Neural cell (in vitro differentiated cells): Measurements from ENCODE around the gene TRIM15. TPM values are rescaled to one million over a fixed set of nuclear protein-coding genes. Genes with fewer than 3 reads are reported as not detected.

Source experiments
- H2AFZ ChIP-seq: fragments of 200-600, 300-800 bp; sonication (generic), shearing (Covaris generic); 2 replicates; pipeline ENCODE4 v1.6.0; 2014; ENCODE audit warnings: low read depth, mild to moderate bottlenecking, antibody characterized with exemption, low read length, moderate library complexity
- H3F3A ChIP-seq: fragments of 200-600 bp; shearing (Covaris generic); 2 replicates; pipeline ENCODE4 v1.6.1; 2016; ENCODE audit warnings: mild to moderate bottlenecking, moderate library complexity, mixed read lengths, antibody characterized with exemption, low read length; ENCODE audit not compliant: insufficient read depth, poor library complexity, severe bottlenecking
- H3K27ac ChIP-seq: fragments of 200-600, 300-800 bp; sonication (generic), shearing (Covaris generic); 2 replicates; pipeline ENCODE4 v1.5.1; 2014; ENCODE audit warnings: mild to moderate bottlenecking, low read length, moderate library complexity
- H3K27me3 ChIP-seq: fragments of 300-800, 200-600 bp; sonication (generic), shearing (Covaris generic); 2 replicates; pipeline ENCODE4 v1.6.0; 2014; ENCODE audit warnings: mild to moderate bottlenecking, low read depth, low read length, moderate library complexity; ENCODE audit not compliant: insufficient read depth
- H3K36me3 ChIP-seq: fragments of 300-800, 200-600 bp; sonication (generic), shearing (Covaris generic); 2 replicates; pipeline ENCODE4 v1.5.1; 2014; ENCODE audit warnings: mild to moderate bottlenecking, antibody characterized with exemption, low read length, moderate library complexity; ENCODE audit not compliant: insufficient read depth
- H3K4me2 ChIP-seq: fragments of 300-800, 200-600 bp; sonication (generic), shearing (Covaris generic); 2 replicates; pipeline ENCODE4 v1.6.0; 2014; ENCODE audit warnings: mild to moderate bottlenecking, low read length
- H3K4me3 ChIP-seq: fragments of 300-800, 200-600 bp; sonication (generic), shearing (Covaris generic); 2 replicates; pipeline ENCODE4 v1.5.1; 2014; ENCODE audit warnings: mild to moderate bottlenecking, low read length, moderate library complexity
- H3K79me2 ChIP-seq: fragments of 200-600 bp; shearing (Covaris generic); replicated peaks from 2 replicates; pipeline ENCODE4 v1.6.0; 2014; ENCODE audit warnings: mild to moderate bottlenecking, low read length, moderate library complexity; ENCODE audit not compliant: insufficient read depth
- H3K9ac ChIP-seq: fragments of 300-800, 200-600 bp; sonication (generic), shearing (Covaris generic); 2 replicates; pipeline ENCODE4 v1.6.1; 2016; ENCODE audit warnings: mild to moderate bottlenecking, low read length, mixed read lengths
- H3K9me2 ChIP-seq: fragments of 200-600 bp; shearing (Covaris generic); 2 replicates; pipeline ENCODE4 v1.6.1; 2016; ENCODE audit warnings: mild to moderate bottlenecking, low read length, mixed read lengths; ENCODE audit not compliant: insufficient read depth
- H3K9me3 ChIP-seq: fragments of 200-600, 300-800 bp; sonication (generic), shearing (Covaris generic); 2 replicates; pipeline ENCODE4 v1.6.1; 2016; ENCODE audit warnings: mild to moderate bottlenecking, mixed run types, low read length, moderate library complexity, mixed read lengths
- H4K20me1 ChIP-seq: fragments of 200-600 bp; shearing (Covaris generic); 2 replicates; pipeline ENCODE4 v1.6.1; 2016; ENCODE audit warnings: mild to moderate bottlenecking, mixed run types; ENCODE audit not compliant: insufficient read depth
- EP300 ChIP-seq: fragments of 450-650 bp; conservative IDR thresholded peaks from 2 replicates; pipeline ENCODE4 v1.6.1; 2014; ENCODE audit warnings: antibody characterized with exemption, mild to moderate bottlenecking, moderate library complexity; ENCODE audit not compliant: poor library complexity, severe bottlenecking
- EZH2 ChIP-seq: fragments of 200-600, 300-800 bp; shearing (Covaris generic), sonication (generic); IDR thresholded peaks from 2 replicates; pipeline ENCODE4 v1.6.1; 2014; ENCODE audit warnings: antibody characterized with exemption, low read length, borderline replicate concordance, mild to moderate bottlenecking; ENCODE audit not compliant: insufficient read depth, poor library complexity, severe bottlenecking
- MXI1 ChIP-seq: fragments of 450-650 bp; conservative IDR thresholded peaks from 2 replicates; pipeline ENCODE4 v1.6.1; 2014; ENCODE audit warnings: antibody characterized with exemption, mild to moderate bottlenecking; ENCODE audit not compliant: poor library complexity, severe bottlenecking
- POLR2AphosphoS5 ChIP-seq: IDR thresholded peaks from 2 replicates; pipeline ENCODE4 v1.6.1; 2012
- RAD21 ChIP-seq: fragments of 450-650 bp; conservative IDR thresholded peaks from 2 replicates; pipeline ENCODE4 v1.6.1; 2014; ENCODE audit warnings: antibody characterized with exemption, mild to moderate bottlenecking, moderate library complexity
- SMC3 ChIP-seq: fragments of 450-650 bp; conservative IDR thresholded peaks from 2 replicates; pipeline ENCODE4 v1.6.1; 2014; ENCODE audit warnings: antibody characterized with exemption, mild to moderate bottlenecking, moderate library complexity; ENCODE audit not compliant: poor library complexity
- TAF1 ChIP-seq: IDR thresholded peaks from 2 replicates; pipeline ENCODE4 v1.6.1; 2012; ENCODE audit warnings: low read depth
- polyA plus RNA-seq: library from polyadenylated mRNA; depleted of rRNA; stranded (reverse); fragments of >200 nt; gene quantifications from 2 replicates; pipeline ENCODE4 v1.2.3, GENCODE V29; 2014
- TF ChIP-seq, protein P1 (sequence below): IDR thresholded peaks from 2 replicates; pipeline ENCODE4 v1.6.1; 2012; ENCODE audit warnings: borderline replicate concordance
- TF ChIP-seq, protein P2 (sequence below): fragments of 450-650 bp; IDR thresholded peaks from 2 replicates; pipeline ENCODE4 v1.5.1; 2014; ENCODE audit warnings: antibody characterized with exemption, mild to moderate bottlenecking, moderate library complexity; ENCODE audit not compliant: poor library complexity, severe bottlenecking

The TRIM15 gene
- polyA plus RNA-seq, 1 donor from 2014 or later, result not detected

DNA sequence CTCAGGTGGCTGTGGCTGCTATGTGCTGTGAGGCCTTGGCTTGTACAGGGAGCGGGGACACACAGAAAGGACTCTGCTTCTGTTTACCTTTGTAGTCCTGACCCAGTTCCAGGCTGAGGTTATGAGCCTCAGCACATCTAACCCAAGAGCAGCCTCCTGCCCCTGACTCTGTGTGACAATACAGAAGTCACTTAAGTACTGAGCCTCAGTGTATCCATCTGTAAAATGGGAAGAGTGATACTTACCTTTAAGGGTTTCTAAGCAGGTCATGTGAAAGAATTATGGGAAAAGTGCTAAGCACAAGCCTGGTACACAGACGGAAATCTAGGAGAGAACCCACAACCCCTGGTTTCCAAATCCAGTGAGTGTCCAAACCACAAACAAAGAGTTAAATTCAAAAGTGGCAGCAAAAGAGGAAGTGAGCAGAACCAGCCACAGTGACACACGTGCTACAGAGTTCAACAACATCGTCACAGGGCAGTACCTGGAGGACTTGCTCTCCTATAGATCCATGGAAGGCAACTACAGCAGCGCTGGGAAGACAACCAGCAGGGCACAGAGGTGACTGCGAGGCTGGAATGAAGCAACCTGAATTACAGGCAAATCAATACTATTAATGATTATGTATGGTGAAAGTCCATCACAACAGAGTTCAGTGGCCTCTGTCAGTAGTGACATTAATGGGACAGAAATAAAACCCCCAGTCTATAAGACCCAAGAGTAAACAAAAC, 37.4 kb downstream of the TRIM15 start:
- Histone ChIP-seq H3K79me2 (no peaks in the 10 kb centered on the region), H2AFZ (no peak overlapping the region), H3K36me3 (peaks cover 5% of the 10 kb centered on the region), H3K4me2 (no peak overlapping the region), H3K27me3 (no peaks in the 10 kb centered on the region), H4K20me1 (no peaks in the 10 kb centered on the region), H3F3A (no peaks in the 10 kb centered on the region), H3K9ac (no peak overlapping the region), H3K27ac (no peak overlapping the region), H3K4me3 (no peak overlapping the region), H3K9me2 (no peaks in the 10 kb centered on the region), H3K9me3 (no peaks in the 10 kb centered on the region)
- TF ChIP-seq, protein P1, sequence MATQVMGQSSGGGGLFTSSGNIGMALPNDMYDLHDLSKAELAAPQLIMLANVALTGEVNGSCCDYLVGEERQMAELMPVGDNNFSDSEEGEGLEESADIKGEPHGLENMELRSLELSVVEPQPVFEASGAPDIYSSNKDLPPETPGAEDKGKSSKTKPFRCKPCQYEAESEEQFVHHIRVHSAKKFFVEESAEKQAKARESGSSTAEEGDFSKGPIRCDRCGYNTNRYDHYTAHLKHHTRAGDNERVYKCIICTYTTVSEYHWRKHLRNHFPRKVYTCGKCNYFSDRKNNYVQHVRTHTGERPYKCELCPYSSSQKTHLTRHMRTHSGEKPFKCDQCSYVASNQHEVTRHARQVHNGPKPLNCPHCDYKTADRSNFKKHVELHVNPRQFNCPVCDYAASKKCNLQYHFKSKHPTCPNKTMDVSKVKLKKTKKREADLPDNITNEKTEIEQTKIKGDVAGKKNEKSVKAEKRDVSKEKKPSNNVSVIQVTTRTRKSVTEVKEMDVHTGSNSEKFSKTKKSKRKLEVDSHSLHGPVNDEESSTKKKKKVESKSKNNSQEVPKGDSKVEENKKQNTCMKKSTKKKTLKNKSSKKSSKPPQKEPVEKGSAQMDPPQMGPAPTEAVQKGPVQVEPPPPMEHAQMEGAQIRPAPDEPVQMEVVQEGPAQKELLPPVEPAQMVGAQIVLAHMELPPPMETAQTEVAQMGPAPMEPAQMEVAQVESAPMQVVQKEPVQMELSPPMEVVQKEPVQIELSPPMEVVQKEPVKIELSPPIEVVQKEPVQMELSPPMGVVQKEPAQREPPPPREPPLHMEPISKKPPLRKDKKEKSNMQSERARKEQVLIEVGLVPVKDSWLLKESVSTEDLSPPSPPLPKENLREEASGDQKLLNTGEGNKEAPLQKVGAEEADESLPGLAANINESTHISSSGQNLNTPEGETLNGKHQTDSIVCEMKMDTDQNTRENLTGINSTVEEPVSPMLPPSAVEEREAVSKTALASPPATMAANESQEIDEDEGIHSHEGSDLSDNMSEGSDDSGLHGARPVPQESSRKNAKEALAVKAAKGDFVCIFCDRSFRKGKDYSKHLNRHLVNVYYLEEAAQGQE, result no peak
- TF ChIP-seq RAD21 (no peak), EP300 (no peak), EZH2 (no peak), SMC3 (no peak), MXI1 (no peak), TAF1 (no peak), POLR2AphosphoS5 (no peak)
- TF ChIP-seq, protein P2, sequence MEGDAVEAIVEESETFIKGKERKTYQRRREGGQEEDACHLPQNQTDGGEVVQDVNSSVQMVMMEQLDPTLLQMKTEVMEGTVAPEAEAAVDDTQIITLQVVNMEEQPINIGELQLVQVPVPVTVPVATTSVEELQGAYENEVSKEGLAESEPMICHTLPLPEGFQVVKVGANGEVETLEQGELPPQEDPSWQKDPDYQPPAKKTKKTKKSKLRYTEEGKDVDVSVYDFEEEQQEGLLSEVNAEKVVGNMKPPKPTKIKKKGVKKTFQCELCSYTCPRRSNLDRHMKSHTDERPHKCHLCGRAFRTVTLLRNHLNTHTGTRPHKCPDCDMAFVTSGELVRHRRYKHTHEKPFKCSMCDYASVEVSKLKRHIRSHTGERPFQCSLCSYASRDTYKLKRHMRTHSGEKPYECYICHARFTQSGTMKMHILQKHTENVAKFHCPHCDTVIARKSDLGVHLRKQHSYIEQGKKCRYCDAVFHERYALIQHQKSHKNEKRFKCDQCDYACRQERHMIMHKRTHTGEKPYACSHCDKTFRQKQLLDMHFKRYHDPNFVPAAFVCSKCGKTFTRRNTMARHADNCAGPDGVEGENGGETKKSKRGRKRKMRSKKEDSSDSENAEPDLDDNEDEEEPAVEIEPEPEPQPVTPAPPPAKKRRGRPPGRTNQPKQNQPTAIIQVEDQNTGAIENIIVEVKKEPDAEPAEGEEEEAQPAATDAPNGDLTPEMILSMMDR, result no peak

DNA sequence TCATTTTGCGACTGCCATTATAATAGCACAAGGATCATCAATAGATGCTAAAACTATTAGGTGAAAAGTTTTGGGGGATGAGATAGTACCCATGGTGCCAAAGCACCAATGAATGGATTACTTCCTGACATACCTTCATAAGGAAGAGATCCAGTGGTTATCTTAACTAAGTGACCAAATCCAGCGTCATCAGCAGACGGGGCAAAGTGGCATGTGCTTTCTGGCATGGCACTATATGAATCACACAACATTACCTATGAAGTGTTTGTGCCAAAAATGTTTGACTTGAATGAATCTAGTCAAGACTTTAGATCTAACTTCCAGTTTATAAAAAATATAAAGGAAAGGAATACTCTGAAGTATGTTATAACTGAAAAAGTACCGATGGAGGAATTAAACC, 39.0 kb downstream of the TRIM15 start:
- H2AFZ ChIP-seq, result no peak overlapping the region
- no peak overlapping the region for H3K27ac ChIP-seq
- TF ChIP-seq EZH2, result no peak
- TF ChIP-seq MXI1, result no peak
- TF ChIP-seq, protein P2, result no peak
- no peak for TF ChIP-seq POLR2AphosphoS5
- TF ChIP-seq EP300, result no peak
- no peak for TF ChIP-seq TAF1
- TF ChIP-seq SMC3, result no peak
- no peak for TF ChIP-seq RAD21
- TF ChIP-seq, protein P1, result no peak
- no peaks in the 10 kb centered on the region for H3K27me3 ChIP-seq
- H3F3A ChIP-seq, result no peaks in the 10 kb centered on the region
- no peaks in the 10 kb centered on the region for H4K20me1 ChIP-seq
- H3K4me3 ChIP-seq, result no peak overlapping the region
- H3K36me3 ChIP-seq, result peaks cover under 1% of the 10 kb centered on the region
- H3K9me2 ChIP-seq, result no peaks in the 10 kb centered on the region
- no peak overlapping the region for H3K9ac ChIP-seq
- H3K4me2 ChIP-seq, result no peak overlapping the region
- H3K79me2 ChIP-seq, result no peaks in the 10 kb centered on the region
- no peaks in the 10 kb centered on the region for H3K9me3 ChIP-seq
